Cardiac fibroblast (primary cell): ENCODE results near the gene NEK11.
A peak's percentile ranks its signal among the peaks of the same experiment; 100 is the strongest.

ENCODE experiments used
- DNase-seq, 2 donors: peaks; one replicate each; pipeline versions ENCODE4 v3.0.0 to v3.0.0-alpha.2; 2010; ENCODE audit warnings: low read depth in 2 of 2
- H3K4me3 ChIP-seq, 2 donors: replicated peaks in 1 of 2; 1 replicate in 1 of 2; 2 replicates in 1 of 2; pipeline ENCODE4 v1.5.1; 2011; ENCODE audit warnings: low read depth in 2 of 2, low read length in 2 of 2, mild to moderate bottlenecking in 2 of 2, moderate library complexity in 1 of 2
- TF ChIP-seq, protein P1 (sequence below): IDR thresholded peaks from one replicate; pipeline ENCODE4 v1.5.1; 2011; ENCODE audit warnings: low read depth, mild to moderate bottlenecking, low read length, inconsistent platforms

NEK11 gene

GRCh38 chr3:131020122-131020693 is 6.5 kb upstream of the NEK11 start:
- no peak overlapping the region for H3K4me3 ChIP-seq
- DNase-seq = no peak
- TF ChIP-seq, protein P1, sequence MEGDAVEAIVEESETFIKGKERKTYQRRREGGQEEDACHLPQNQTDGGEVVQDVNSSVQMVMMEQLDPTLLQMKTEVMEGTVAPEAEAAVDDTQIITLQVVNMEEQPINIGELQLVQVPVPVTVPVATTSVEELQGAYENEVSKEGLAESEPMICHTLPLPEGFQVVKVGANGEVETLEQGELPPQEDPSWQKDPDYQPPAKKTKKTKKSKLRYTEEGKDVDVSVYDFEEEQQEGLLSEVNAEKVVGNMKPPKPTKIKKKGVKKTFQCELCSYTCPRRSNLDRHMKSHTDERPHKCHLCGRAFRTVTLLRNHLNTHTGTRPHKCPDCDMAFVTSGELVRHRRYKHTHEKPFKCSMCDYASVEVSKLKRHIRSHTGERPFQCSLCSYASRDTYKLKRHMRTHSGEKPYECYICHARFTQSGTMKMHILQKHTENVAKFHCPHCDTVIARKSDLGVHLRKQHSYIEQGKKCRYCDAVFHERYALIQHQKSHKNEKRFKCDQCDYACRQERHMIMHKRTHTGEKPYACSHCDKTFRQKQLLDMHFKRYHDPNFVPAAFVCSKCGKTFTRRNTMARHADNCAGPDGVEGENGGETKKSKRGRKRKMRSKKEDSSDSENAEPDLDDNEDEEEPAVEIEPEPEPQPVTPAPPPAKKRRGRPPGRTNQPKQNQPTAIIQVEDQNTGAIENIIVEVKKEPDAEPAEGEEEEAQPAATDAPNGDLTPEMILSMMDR = no peak

GRCh38 chr3:131025539-131025938 is 1.1 kb upstream of the NEK11 start:
- TF ChIP-seq, protein P1 = no peak
- no peak for DNase-seq
- H3K4me3 ChIP-seq = peak overlapping the region in 1 of 2 donors; percentile 89

DNA sequence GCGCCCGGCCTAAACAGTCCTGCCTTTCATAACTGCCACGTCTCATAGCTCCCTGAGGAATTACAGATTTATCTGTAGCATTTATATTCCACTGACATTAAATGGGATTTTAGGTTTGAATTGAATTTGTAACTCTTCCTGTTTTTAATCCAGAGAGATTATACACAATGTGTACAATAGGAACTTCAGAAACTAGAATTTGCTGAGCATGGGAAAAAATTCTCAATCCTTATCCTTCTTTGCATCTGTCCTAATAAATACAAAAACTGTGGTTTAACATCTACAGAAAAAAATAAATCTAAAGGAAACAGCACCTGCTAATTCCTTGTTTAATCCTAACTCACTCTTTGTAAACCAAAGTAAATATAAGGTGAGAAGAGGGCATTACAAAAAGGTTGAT is 2.2 kb downstream of the NEK11 start:
- TF ChIP-seq, protein P1 = no peak
- DNase-seq = no peak
- no peak overlapping the region for H3K4me3 ChIP-seq

GRCh38 chr3:131031660-131032059 is 5.0 kb downstream of the NEK11 start:
- no peak for DNase-seq
- H3K4me3 ChIP-seq = no peak overlapping the region
- TF ChIP-seq, protein P1 = no peak

GRCh38 chr3:131033480-131034080 is 6.9 kb downstream of the NEK11 start:
- DNase-seq = peak; percentile 69 to 72
- TF ChIP-seq, protein P1 = peak; percentile 51
- no peak overlapping the region for H3K4me3 ChIP-seq

DNA sequence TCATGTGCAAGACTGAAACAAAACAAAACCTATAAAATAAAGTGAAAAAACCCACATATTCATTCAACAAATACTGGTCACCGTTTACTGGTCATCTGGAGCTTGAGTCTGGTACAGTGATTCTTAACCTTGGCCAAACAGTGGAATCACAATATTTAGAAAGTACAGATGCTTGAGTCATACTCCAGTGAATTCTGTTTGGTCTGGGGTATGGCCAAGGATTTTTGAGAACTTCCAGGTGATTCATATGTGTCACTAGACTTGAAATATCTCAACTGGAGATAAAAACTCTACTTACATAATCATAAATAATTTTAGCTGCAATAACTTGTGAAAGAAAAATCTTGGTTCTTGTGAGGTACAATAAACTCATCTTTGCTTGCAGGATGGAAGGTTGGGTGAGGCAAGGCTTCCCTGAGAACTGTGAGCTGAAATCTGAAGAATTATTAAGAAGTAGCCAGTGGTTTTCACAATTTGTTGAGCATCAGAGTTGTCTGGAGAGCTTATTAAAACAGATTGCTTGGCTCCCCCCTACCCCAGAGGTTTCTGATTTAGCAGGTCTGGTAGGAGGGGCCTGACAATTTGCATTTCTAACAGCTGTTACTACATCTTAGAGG is 9.6 kb downstream of the NEK11 start:
- no peak overlapping the region for H3K4me3 ChIP-seq
- peak; percentile 59 to 91 for DNase-seq
- TF ChIP-seq, protein P1 = no peak
